ENCODE data around the gene SLC6A6. TPM values are rescaled to one million over a fixed set of nuclear protein-coding genes. Genes with fewer than 3 reads are reported as not detected.
A peak's percentile ranks its signal among the peaks of the same experiment; 100 is the strongest.

The SLC6A6 gene
- total RNA-seq, 4 donors from 2014 or later: 15.0 to 36.2 (median 23.7) TPM

GRCh38 chr3:14393440-14394106 is 8.8 kb upstream of the SLC6A6 start:
- Histone ChIP-seq H3K4me1 (peaks cover 0 to 49% (median 42%) of the 10 kb centered on the region in 4 donors), H3K27me3 (peaks cover 0 to 6% (median 0%) of the 10 kb centered on the region in 4 donors), H3K27ac (replicated peaks in 1 of 4) (peak overlapping the region; percentile 35 to 64 (median 60)), H3K4me3 (no peak overlapping the region), H3K36me3 (no peaks in the 10 kb centered on the region), H3K9me3 (no peaks in the 10 kb centered on the region)
- intact Hi-C loops (cut with DNase I): loop anchor here (10.0 kb wide), 1 partner anchor 129 kb away; no protein-coding TSS in a partner anchor
- no peak for TF ChIP-seq POLR2A (IDR thresholded peaks at IDR 0.05; ENCODE audit: low read depth)
- TF ChIP-seq EP300 (IDR thresholded peaks at IDR 0.05): no peak
- peak in 1 of 2 donors; percentile 23 for TF ChIP-seq POLR2AphosphoS5 (IDR thresholded peaks at IDR 0.05)
- TF ChIP-seq CTCF (IDR thresholded peaks at IDR 0.05): peak in 2 of 3 experiments; percentile 5 to 21
- no peak for DNase-seq (ENCODE audit: extremely low spot score)
- WGBS: 66% methylated on average over 9 of the region's 9 CpGs

DNA sequence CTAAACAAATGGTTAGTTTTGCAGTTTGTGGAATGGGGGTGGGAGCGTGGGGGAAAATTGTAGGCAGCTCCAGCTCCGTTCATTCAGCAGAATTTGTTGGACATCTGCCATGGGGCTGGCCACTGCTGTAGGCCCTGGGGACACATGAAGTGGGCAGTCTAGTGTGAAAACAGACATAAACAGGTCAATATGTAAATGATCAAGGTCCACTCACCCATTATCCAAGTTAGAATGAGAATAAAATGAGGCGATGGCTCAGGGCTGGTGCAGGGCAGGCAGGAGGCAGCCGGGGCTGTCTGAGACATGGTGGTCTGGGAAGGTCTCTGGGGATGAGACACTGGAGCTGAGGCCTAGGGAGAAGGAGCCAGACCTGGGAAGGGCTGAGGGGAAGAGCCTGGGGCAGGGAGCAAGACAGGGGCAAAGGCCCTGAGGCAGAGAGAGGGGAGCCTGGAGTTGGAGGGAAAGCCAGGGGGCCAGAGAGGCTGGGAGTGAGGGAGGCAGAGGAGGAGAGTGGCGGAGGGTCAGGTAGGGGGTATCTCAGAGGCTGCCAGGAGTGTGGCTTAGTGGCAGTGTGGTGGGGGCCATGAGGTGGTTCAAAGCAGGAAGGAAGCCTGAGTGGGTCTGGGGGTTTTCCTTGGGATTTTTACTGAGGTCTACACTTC is 6.2 kb upstream of the SLC6A6 start:
- H3K9me3 ChIP-seq: no peaks in the 10 kb centered on the region
- WGBS: 84% methylated on average over 5 of the region's 5 CpGs
- TF ChIP-seq CTCF (IDR thresholded peaks at IDR 0.05) (no peak), EP300 (IDR thresholded peaks at IDR 0.05) (no peak), POLR2A (IDR thresholded peaks at IDR 0.05; ENCODE audit: low read depth) (no peak), POLR2AphosphoS5 (IDR thresholded peaks at IDR 0.05) (no peak)
- H3K4me1 ChIP-seq: peaks cover 0 to 30% (median 20%) of the 10 kb centered on the region in 4 donors
- no peak for DNase-seq (ENCODE audit: extremely low spot score)
- H3K27ac ChIP-seq (replicated peaks in 1 of 4): no peak overlapping the region
- intact Hi-C loops (cut with DNase I): loop anchor here (10.0 kb wide), 1 partner anchor 131 kb away; no protein-coding TSS in a partner anchor
- H3K27me3 ChIP-seq: no peaks in the 10 kb centered on the region
- H3K4me3 ChIP-seq: no peak overlapping the region
- no peaks in the 10 kb centered on the region for H3K36me3 ChIP-seq

- Histone ChIP-seq H3K27me3 (no peaks in the 10 kb centered on the region), H3K4me3 (no peak overlapping the region), H3K4me1 (peaks cover 3 to 31% (median 19%) of the 10 kb centered on the region in 4 donors), H3K36me3 (no peaks in the 10 kb centered on the region), H3K9me3 (no peaks in the 10 kb centered on the region), H3K27ac (replicated peaks in 1 of 4) (no peak overlapping the region)
- intact Hi-C loops (cut with DNase I): loop anchor here (10.0 kb wide), 1 partner anchor 132 kb away; no protein-coding TSS in a partner anchor
- TF ChIP-seq POLR2A (IDR thresholded peaks at IDR 0.05; ENCODE audit: low read depth) (no peak), POLR2AphosphoS5 (IDR thresholded peaks at IDR 0.05) (no peak), CTCF (IDR thresholded peaks at IDR 0.05) (no peak), EP300 (IDR thresholded peaks at IDR 0.05) (no peak)
- WGBS: 88% methylated on average over 4 of the region's 4 CpGs
- DNase-seq (ENCODE audit: extremely low spot score): no peak
These were observed 5.4 kb upstream of the SLC6A6 start for GRCh38 chr3:14397046-14397445.

- peaks cover 5 to 34% (median 24%) of the 10 kb centered on the region in 4 donors for H3K4me1 ChIP-seq
These were observed 4.9 kb upstream of the SLC6A6 start for GRCh38 chr3:14397531-14397930.

More at GRCh38 chr3:14397531-14397930, 4.9 kb upstream of the SLC6A6 start:
- H3K36me3 ChIP-seq: no peaks in the 10 kb centered on the region
- intact Hi-C loops (cut with DNase I): loop anchor here (10.0 kb wide), 1 partner anchor 133 kb away; no protein-coding TSS in a partner anchor
- no peak overlapping the region for H3K27ac ChIP-seq (replicated peaks in 1 of 4)
- H3K27me3 ChIP-seq: no peaks in the 10 kb centered on the region
- DNase-seq (ENCODE audit: extremely low spot score): no peak
- H3K9me3 ChIP-seq: no peaks in the 10 kb centered on the region
- H3K4me3 ChIP-seq: no peak overlapping the region
- TF ChIP-seq CTCF (IDR thresholded peaks at IDR 0.05): no peak
- TF ChIP-seq POLR2A (IDR thresholded peaks at IDR 0.05; ENCODE audit: low read depth): no peak
- TF ChIP-seq POLR2AphosphoS5 (IDR thresholded peaks at IDR 0.05): no peak
- no peak for TF ChIP-seq EP300 (IDR thresholded peaks at IDR 0.05)
- 80% methylated on average over 3 of the region's 3 CpGs for WGBS
